Neural cell (in vitro differentiated cells): ENCODE results near the gene TMEM231. TPM values are rescaled to one million over a fixed set of nuclear protein-coding genes. Genes with fewer than 3 reads are reported as not detected.
A peak's percentile ranks its signal among the peaks of the same experiment; 100 is the strongest.

Experiments
- H2AFZ ChIP-seq: fragments of 200-600, 300-800 bp; sonication (generic), shearing (Covaris generic); 2 replicates; pipeline ENCODE4 v1.6.0; 2014; ENCODE audit warnings: low read depth, mild to moderate bottlenecking, antibody characterized with exemption, low read length, moderate library complexity
- H3F3A ChIP-seq: fragments of 200-600 bp; shearing (Covaris generic); 2 replicates; pipeline ENCODE4 v1.6.1; 2016; ENCODE audit warnings: mild to moderate bottlenecking, moderate library complexity, mixed read lengths, antibody characterized with exemption, low read length; ENCODE audit not compliant: insufficient read depth, poor library complexity, severe bottlenecking
- H3K27ac ChIP-seq: fragments of 200-600, 300-800 bp; sonication (generic), shearing (Covaris generic); 2 replicates; pipeline ENCODE4 v1.5.1; 2014; ENCODE audit warnings: mild to moderate bottlenecking, low read length, moderate library complexity
- H3K27me3 ChIP-seq: fragments of 300-800, 200-600 bp; sonication (generic), shearing (Covaris generic); 2 replicates; pipeline ENCODE4 v1.6.0; 2014; ENCODE audit warnings: mild to moderate bottlenecking, low read depth, low read length, moderate library complexity; ENCODE audit not compliant: insufficient read depth
- H3K36me3 ChIP-seq: fragments of 300-800, 200-600 bp; sonication (generic), shearing (Covaris generic); 2 replicates; pipeline ENCODE4 v1.5.1; 2014; ENCODE audit warnings: mild to moderate bottlenecking, antibody characterized with exemption, low read length, moderate library complexity; ENCODE audit not compliant: insufficient read depth
- H3K4me2 ChIP-seq: fragments of 300-800, 200-600 bp; sonication (generic), shearing (Covaris generic); 2 replicates; pipeline ENCODE4 v1.6.0; 2014; ENCODE audit warnings: mild to moderate bottlenecking, low read length
- H3K4me3 ChIP-seq: fragments of 300-800, 200-600 bp; sonication (generic), shearing (Covaris generic); 2 replicates; pipeline ENCODE4 v1.5.1; 2014; ENCODE audit warnings: mild to moderate bottlenecking, low read length, moderate library complexity
- H3K79me2 ChIP-seq: fragments of 200-600 bp; shearing (Covaris generic); replicated peaks from 2 replicates; pipeline ENCODE4 v1.6.0; 2014; ENCODE audit warnings: mild to moderate bottlenecking, low read length, moderate library complexity; ENCODE audit not compliant: insufficient read depth
- H3K9ac ChIP-seq: fragments of 300-800, 200-600 bp; sonication (generic), shearing (Covaris generic); 2 replicates; pipeline ENCODE4 v1.6.1; 2016; ENCODE audit warnings: mild to moderate bottlenecking, low read length, mixed read lengths
- H3K9me2 ChIP-seq: fragments of 200-600 bp; shearing (Covaris generic); 2 replicates; pipeline ENCODE4 v1.6.1; 2016; ENCODE audit warnings: mild to moderate bottlenecking, low read length, mixed read lengths; ENCODE audit not compliant: insufficient read depth
- H3K9me3 ChIP-seq: fragments of 200-600, 300-800 bp; sonication (generic), shearing (Covaris generic); 2 replicates; pipeline ENCODE4 v1.6.1; 2016; ENCODE audit warnings: mild to moderate bottlenecking, mixed run types, low read length, moderate library complexity, mixed read lengths
- H4K20me1 ChIP-seq: fragments of 200-600 bp; shearing (Covaris generic); 2 replicates; pipeline ENCODE4 v1.6.1; 2016; ENCODE audit warnings: mild to moderate bottlenecking, mixed run types; ENCODE audit not compliant: insufficient read depth
- CTCF ChIP-seq: fragments of 450-650 bp; IDR thresholded peaks from 2 replicates; pipeline ENCODE4 v1.5.1; 2014; ENCODE audit warnings: antibody characterized with exemption, mild to moderate bottlenecking, moderate library complexity; ENCODE audit not compliant: poor library complexity, severe bottlenecking
- EP300 ChIP-seq: fragments of 450-650 bp; conservative IDR thresholded peaks from 2 replicates; pipeline ENCODE4 v1.6.1; 2014; ENCODE audit warnings: antibody characterized with exemption, mild to moderate bottlenecking, moderate library complexity; ENCODE audit not compliant: poor library complexity, severe bottlenecking
- EZH2 ChIP-seq: fragments of 200-600, 300-800 bp; shearing (Covaris generic), sonication (generic); IDR thresholded peaks from 2 replicates; pipeline ENCODE4 v1.6.1; 2014; ENCODE audit warnings: antibody characterized with exemption, low read length, borderline replicate concordance, mild to moderate bottlenecking; ENCODE audit not compliant: insufficient read depth, poor library complexity, severe bottlenecking
- MXI1 ChIP-seq: fragments of 450-650 bp; conservative IDR thresholded peaks from 2 replicates; pipeline ENCODE4 v1.6.1; 2014; ENCODE audit warnings: antibody characterized with exemption, mild to moderate bottlenecking; ENCODE audit not compliant: poor library complexity, severe bottlenecking
- POLR2AphosphoS5 ChIP-seq: IDR thresholded peaks from 2 replicates; pipeline ENCODE4 v1.6.1; 2012
- RAD21 ChIP-seq: fragments of 450-650 bp; conservative IDR thresholded peaks from 2 replicates; pipeline ENCODE4 v1.6.1; 2014; ENCODE audit warnings: antibody characterized with exemption, mild to moderate bottlenecking, moderate library complexity
- REST ChIP-seq: IDR thresholded peaks from 2 replicates; pipeline ENCODE4 v1.6.1; 2012; ENCODE audit warnings: borderline replicate concordance
- SMC3 ChIP-seq: fragments of 450-650 bp; conservative IDR thresholded peaks from 2 replicates; pipeline ENCODE4 v1.6.1; 2014; ENCODE audit warnings: antibody characterized with exemption, mild to moderate bottlenecking, moderate library complexity; ENCODE audit not compliant: poor library complexity
- TAF1 ChIP-seq: IDR thresholded peaks from 2 replicates; pipeline ENCODE4 v1.6.1; 2012; ENCODE audit warnings: low read depth
- polyA plus RNA-seq: library from polyadenylated mRNA; depleted of rRNA; stranded (reverse); fragments of >200 nt; gene quantifications from 2 replicates; pipeline ENCODE4 v1.2.3, GENCODE V29; 2014

TMEM231 gene
- polyA plus RNA-seq, 1 donor from 2014 or later = 19.6 TPM

DNA sequence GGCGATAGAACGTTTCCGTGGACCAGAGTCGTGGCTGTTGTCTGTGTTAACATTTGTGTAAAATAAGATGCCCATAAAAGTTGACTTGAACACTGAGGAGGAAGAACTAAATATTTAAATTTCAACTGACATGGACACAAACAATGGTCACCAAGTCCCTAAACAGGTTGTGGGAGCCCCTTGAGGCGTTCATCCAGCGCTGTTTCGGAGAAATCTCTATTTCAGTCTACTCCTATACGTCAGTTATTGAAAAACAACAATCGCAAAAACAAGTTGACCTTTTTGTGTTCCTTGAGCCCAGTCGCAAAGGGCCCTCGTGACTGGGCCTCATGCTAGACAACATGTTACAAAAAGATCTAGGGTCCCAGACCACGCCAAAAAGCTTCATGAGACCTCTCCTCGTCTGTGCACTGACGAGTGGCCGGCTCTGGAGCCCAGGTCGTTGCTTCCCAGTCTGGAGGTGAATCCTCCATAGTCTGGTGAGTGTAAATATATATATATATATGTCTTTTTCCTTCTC lies 439 bp upstream of the TMEM231 start:
- Histone ChIP-seq H4K20me1 (no peaks in the 10 kb centered on the region), H3K9me3 (no peaks in the 10 kb centered on the region), H3K79me2 (peaks cover 5% of the 10 kb centered on the region), H2AFZ (peak overlapping the region; percentile 77), H3K27me3 (no peaks in the 10 kb centered on the region), H3F3A (no peaks in the 10 kb centered on the region), H3K4me3 (peak overlapping the region; percentile 84), H3K9me2 (no peaks in the 10 kb centered on the region), H3K27ac (peak overlapping the region; percentile 78), H3K36me3 (no peaks in the 10 kb centered on the region), H3K9ac (peak overlapping the region; percentile 72), H3K4me2 (peak overlapping the region; percentile 25)
- TF ChIP-seq REST = no peak
- TF ChIP-seq SMC3 = no peak
- no peak for TF ChIP-seq CTCF
- TF ChIP-seq MXI1 = no peak
- no peak for TF ChIP-seq EP300
- TF ChIP-seq TAF1 = no peak
- no peak for TF ChIP-seq EZH2
- no peak for TF ChIP-seq POLR2AphosphoS5
- no peak for TF ChIP-seq RAD21

GRCh38 chr16:75555213-75555706 lies 792 bp downstream of the TMEM231 start:
- peak overlapping the region; percentile 87 for H3K4me2 ChIP-seq
- no peaks in the 10 kb centered on the region for H3K27me3 ChIP-seq
- no peaks in the 10 kb centered on the region for H3K9me3 ChIP-seq
- H3K4me3 ChIP-seq = peak overlapping the region; percentile 84
- H3K9ac ChIP-seq = peak overlapping the region; percentile 72
- peaks cover 5% of the 10 kb centered on the region for H3K79me2 ChIP-seq
- no peaks in the 10 kb centered on the region for H3K36me3 ChIP-seq
- H3F3A ChIP-seq = no peaks in the 10 kb centered on the region
- H4K20me1 ChIP-seq = no peaks in the 10 kb centered on the region
- peak overlapping the region; percentile 87 for H2AFZ ChIP-seq
- peak overlapping the region; percentile 78 for H3K27ac ChIP-seq
- no peaks in the 10 kb centered on the region for H3K9me2 ChIP-seq
- no peak for TF ChIP-seq REST
- peak; percentile 40 for TF ChIP-seq POLR2AphosphoS5
- peak; percentile 26 for TF ChIP-seq TAF1
